Spleen (tissue), 7 donors: ENCODE measurements around the gene PCDHB14.

Experiments
- POLR2A ChIP-seq, 3 donors: fragments of 450-650 bp; IDR thresholded peaks; one replicate each; pipeline ENCODE4 v1.5.1; 2017; ENCODE audit warnings: antibody characterized with exemption in 3 of 3, mild to moderate bottlenecking in 1 of 3
- POLR2AphosphoS5 ChIP-seq, 3 donors: sonication (generic); formaldehyde crosslinking; IDR thresholded peaks; one replicate each; pipeline ENCODE4 v1.5.1; 2017; ENCODE audit warnings: antibody characterized with exemption in 3 of 3
- TF ChIP-seq, protein P1 (sequence below), 11 experiments: fragments of 200-600 bp in 7 of 11; fragments of 450-650 bp in 4 of 11; sonication (generic) in 4 of 11; IDR thresholded peaks in 8 of 11; conservative IDR thresholded peaks in 3 of 11; 1 replicate in 7 of 11; 2 replicates in 4 of 11; pipeline versions ENCODE4 v1.4.0 to v1.8.0; 2016 to 2021; ENCODE audit warnings: antibody characterized with exemption in 11 of 11, inconsistent platforms in 4 of 11, mild to moderate bottlenecking in 1 of 11
- donor health status: DM: no; HTN: no; CAD: no; lungs with moderate emphysema.
- donor health status: DM: no; HTN: no; CAD: no.
- donor health status: DM: no; HTN: no; CAD: no.

DNA sequence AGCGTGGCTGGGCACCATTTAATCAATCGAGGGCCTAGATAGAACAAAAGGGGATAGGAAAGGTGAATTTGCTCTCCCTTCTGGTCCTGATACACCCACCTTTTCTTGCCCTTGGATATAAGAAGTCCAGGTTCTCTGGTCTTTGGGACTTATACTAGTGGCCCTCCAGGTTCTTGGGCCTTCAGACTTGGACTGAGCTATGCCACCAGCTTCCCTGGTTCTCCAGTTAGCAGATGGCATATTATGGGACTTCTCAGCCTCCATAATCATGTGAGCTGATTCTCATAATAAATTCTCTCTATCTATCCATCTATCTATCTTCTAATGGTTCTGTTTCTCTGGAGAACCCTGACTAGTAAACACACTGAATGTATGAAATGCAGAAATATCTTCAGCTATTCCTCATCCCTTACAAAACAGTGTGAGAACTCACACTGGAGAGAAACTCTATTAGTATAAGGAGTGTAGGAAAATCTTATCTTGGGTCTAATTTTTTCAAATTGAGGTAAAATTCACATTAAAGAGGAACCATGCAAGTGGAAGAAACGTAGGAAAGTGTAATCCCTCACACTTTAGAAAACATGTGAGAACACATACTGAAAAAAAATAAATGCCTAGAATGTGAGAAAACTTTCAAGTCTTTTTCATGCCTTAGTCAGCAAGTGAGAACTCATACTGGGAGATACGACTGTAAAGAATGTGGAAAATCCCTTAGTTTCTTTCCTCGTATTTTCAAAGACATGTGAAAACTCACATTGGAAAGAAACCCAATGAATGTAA lies 37.5 kb downstream of the PCDHB14 start:
- TF ChIP-seq, protein P1, sequence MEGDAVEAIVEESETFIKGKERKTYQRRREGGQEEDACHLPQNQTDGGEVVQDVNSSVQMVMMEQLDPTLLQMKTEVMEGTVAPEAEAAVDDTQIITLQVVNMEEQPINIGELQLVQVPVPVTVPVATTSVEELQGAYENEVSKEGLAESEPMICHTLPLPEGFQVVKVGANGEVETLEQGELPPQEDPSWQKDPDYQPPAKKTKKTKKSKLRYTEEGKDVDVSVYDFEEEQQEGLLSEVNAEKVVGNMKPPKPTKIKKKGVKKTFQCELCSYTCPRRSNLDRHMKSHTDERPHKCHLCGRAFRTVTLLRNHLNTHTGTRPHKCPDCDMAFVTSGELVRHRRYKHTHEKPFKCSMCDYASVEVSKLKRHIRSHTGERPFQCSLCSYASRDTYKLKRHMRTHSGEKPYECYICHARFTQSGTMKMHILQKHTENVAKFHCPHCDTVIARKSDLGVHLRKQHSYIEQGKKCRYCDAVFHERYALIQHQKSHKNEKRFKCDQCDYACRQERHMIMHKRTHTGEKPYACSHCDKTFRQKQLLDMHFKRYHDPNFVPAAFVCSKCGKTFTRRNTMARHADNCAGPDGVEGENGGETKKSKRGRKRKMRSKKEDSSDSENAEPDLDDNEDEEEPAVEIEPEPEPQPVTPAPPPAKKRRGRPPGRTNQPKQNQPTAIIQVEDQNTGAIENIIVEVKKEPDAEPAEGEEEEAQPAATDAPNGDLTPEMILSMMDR (IDR thresholded peaks at IDR 0.05 in 8 of 11, conservative IDR thresholded peaks at IDR 0.05 in 3 of 11): no peak
- no peak for TF ChIP-seq POLR2A (IDR thresholded peaks at IDR 0.05)
- TF ChIP-seq POLR2AphosphoS5 (IDR thresholded peaks at IDR 0.05): no peak
